Testis (tissue), 2 donors: Measurements from ENCODE around the gene ZBTB47.

Source experiments
- CTCF ChIP-seq, 3 experiments: fragments of 450-650 bp in 2 of 3; fragments of 200-600 bp in 1 of 3; sonication (generic) in 1 of 3; IDR thresholded peaks; one replicate each; pipeline ENCODE4 v1.5.1; 2016 to 2019; ENCODE audit warnings: antibody characterized with exemption in 3 of 3, mild to moderate bottlenecking in 2 of 3, moderate library complexity in 1 of 3
- POLR2A ChIP-seq: fragments of 450-650 bp; IDR thresholded peaks from one replicate; pipeline ENCODE4 v1.6.1; 2017; ENCODE audit warnings: antibody characterized with exemption, mild to moderate bottlenecking, moderate library complexity

GRCh38 chr3:42705058-42705767 is 51.7 kb downstream of the ZBTB47 start:
- TF ChIP-seq CTCF (IDR thresholded peaks at IDR 0.05) = no peak
- no peak for TF ChIP-seq POLR2A
